ENCODE results near the gene ALOX15. TPM values are rescaled to one million over a fixed set of nuclear protein-coding genes. Genes with fewer than 3 reads are reported as not detected.

ALOX15 gene
- total RNA-seq, 6 donors from 2014 or later = 2.4 to 26.0 (median 10.0) TPM

- DNase-seq (no peak), ATAC-seq (ENCODE audit: low FRiP score in 2 of 2) (no peak)
- H3K9me3 ChIP-seq = no peaks in the 10 kb centered on the region
- WGBS, 2 donors = 86 to 89% methylated on average over 9 to 20 of the region's 22 CpGs
- no peak overlapping the region for H3K4me3 ChIP-seq
- no peak overlapping the region for H3K27ac ChIP-seq
- H3K36me3 ChIP-seq = no peaks in the 10 kb centered on the region
- H3K4me1 ChIP-seq = peaks cover 10 to 12% (median 10%) of the 10 kb centered on the region in 4 donors
- peaks cover 0 to 12% (median 3%) of the 10 kb centered on the region in 4 donors for H3K27me3 ChIP-seq
- no peak for TF ChIP-seq POLR2A (IDR thresholded peaks at IDR 0.05)
- no peak for TF ChIP-seq EP300 (IDR thresholded peaks at IDR 0.05)
- TF ChIP-seq, protein P1, sequence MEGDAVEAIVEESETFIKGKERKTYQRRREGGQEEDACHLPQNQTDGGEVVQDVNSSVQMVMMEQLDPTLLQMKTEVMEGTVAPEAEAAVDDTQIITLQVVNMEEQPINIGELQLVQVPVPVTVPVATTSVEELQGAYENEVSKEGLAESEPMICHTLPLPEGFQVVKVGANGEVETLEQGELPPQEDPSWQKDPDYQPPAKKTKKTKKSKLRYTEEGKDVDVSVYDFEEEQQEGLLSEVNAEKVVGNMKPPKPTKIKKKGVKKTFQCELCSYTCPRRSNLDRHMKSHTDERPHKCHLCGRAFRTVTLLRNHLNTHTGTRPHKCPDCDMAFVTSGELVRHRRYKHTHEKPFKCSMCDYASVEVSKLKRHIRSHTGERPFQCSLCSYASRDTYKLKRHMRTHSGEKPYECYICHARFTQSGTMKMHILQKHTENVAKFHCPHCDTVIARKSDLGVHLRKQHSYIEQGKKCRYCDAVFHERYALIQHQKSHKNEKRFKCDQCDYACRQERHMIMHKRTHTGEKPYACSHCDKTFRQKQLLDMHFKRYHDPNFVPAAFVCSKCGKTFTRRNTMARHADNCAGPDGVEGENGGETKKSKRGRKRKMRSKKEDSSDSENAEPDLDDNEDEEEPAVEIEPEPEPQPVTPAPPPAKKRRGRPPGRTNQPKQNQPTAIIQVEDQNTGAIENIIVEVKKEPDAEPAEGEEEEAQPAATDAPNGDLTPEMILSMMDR (IDR thresholded peaks at IDR 0.05) = no peak
- no peak for TF ChIP-seq POLR2AphosphoS5 (IDR thresholded peaks at IDR 0.05)
These were observed 52.4 kb downstream of the ALOX15 start for GRCh38 chr17:4588898-4589625.

GRCh38 chr17:4588391-4588790, 53.1 kb downstream of the ALOX15 start:
- H3K27ac ChIP-seq = peak overlapping the region in 2 of 4 donors; percentile 24 to 40
- no peak overlapping the region for H3K4me3 ChIP-seq
- 76 to 80% methylated on average over 9 to 11 of the region's 11 CpGs for WGBS, 2 donors
- no peaks in the 10 kb centered on the region for H3K9me3 ChIP-seq
- no peak for ATAC-seq (ENCODE audit: low FRiP score in 2 of 2)
- peaks cover 0 to 17% (median 5%) of the 10 kb centered on the region in 4 donors for H3K27me3 ChIP-seq
- TF ChIP-seq POLR2A (IDR thresholded peaks at IDR 0.05) = no peak
- TF ChIP-seq, protein P1 (IDR thresholded peaks at IDR 0.05) = no peak
- no peak for TF ChIP-seq EP300 (IDR thresholded peaks at IDR 0.05)
- no peak for TF ChIP-seq POLR2AphosphoS5 (IDR thresholded peaks at IDR 0.05)
- H3K4me1 ChIP-seq = peaks cover 13 to 19% (median 15%) of the 10 kb centered on the region in 4 donors
- H3K36me3 ChIP-seq = no peaks in the 10 kb centered on the region
- no peak for DNase-seq

DNA sequence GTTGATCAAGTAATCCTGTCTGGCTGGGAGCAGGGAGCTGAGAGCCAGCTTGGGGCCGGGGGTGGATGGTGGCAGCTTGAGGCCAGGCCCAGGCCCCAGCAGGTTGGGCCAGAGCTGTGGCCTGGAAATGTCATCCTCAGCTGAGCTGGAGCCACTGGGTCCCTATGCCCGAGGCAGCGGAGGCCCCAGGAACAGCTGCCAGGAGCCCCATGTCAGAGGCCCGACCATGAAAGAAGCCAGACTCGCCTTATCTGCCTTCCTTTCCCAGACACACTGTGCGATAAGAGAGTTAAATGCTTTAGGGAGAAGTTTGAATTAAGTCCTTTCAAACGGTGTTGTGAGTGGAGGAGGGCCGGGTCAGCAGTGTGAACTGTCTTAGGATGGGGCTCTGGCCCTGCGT, 53.7 kb downstream of the ALOX15 start:
- Histone ChIP-seq H3K36me3 (no peaks in the 10 kb centered on the region), H3K4me1 (peaks cover 13 to 20% (median 15%) of the 10 kb centered on the region in 4 donors), H3K27ac (peak overlapping the region in 3 of 4 donors; percentile 24 to 54 (median 40)), H3K9me3 (no peaks in the 10 kb centered on the region), H3K4me3 (no peak overlapping the region), H3K27me3 (peaks cover 0 to 17% (median 5%) of the 10 kb centered on the region in 4 donors)
- TF ChIP-seq, protein P1 (IDR thresholded peaks at IDR 0.05) = no peak
- TF ChIP-seq POLR2AphosphoS5 (IDR thresholded peaks at IDR 0.05) (no peak), POLR2A (IDR thresholded peaks at IDR 0.05) (no peak), EP300 (IDR thresholded peaks at IDR 0.05) (no peak)
- ATAC-seq (ENCODE audit: low FRiP score in 2 of 2) (no peak), DNase-seq (no peak)
- WGBS, 2 donors = 60 to 67% methylated on average over 8 to 9 of the region's 9 CpGs

- Histone ChIP-seq H3K27ac (peak overlapping the region in 3 of 4 donors; percentile 24 to 54 (median 30)), H3K4me3 (no peak overlapping the region), H3K4me1 (peaks cover 13 to 20% (median 15%) of the 10 kb centered on the region in 4 donors), H3K9me3 (no peaks in the 10 kb centered on the region), H3K27me3 (peaks cover 0 to 17% (median 5%) of the 10 kb centered on the region in 4 donors), H3K36me3 (no peaks in the 10 kb centered on the region)
- no peak for DNase-seq
- ATAC-seq (ENCODE audit: low FRiP score in 2 of 2) = no peak
- 92 to 98% methylated on average over 6 to 7 of the region's 7 CpGs for WGBS, 2 donors
- TF ChIP-seq POLR2AphosphoS5 (IDR thresholded peaks at IDR 0.05) (no peak), EP300 (IDR thresholded peaks at IDR 0.05) (no peak), POLR2A (IDR thresholded peaks at IDR 0.05) (no peak)
- TF ChIP-seq, protein P1 (IDR thresholded peaks at IDR 0.05) = no peak
These were observed 54.3 kb downstream of the ALOX15 start for GRCh38 chr17:4587195-4587594.
